GM10266 (cell line): ENCODE measurements around the gene RAB6A.

ENCODE experiments used
- DNase-seq: peaks from one replicate; pipeline ENCODE4 v3.0.0; 2012; ENCODE audit errors: extremely low spot score
- CTCF ChIP-seq: IDR thresholded peaks from 2 replicates; pipeline ENCODE4 v1.5.1; 2012; ENCODE audit warnings: mild to moderate bottlenecking, low read depth; ENCODE audit not compliant: control insufficient read depth, insufficient read depth; ENCODE audit errors: missing control alignments

Gene RAB6A

DNA sequence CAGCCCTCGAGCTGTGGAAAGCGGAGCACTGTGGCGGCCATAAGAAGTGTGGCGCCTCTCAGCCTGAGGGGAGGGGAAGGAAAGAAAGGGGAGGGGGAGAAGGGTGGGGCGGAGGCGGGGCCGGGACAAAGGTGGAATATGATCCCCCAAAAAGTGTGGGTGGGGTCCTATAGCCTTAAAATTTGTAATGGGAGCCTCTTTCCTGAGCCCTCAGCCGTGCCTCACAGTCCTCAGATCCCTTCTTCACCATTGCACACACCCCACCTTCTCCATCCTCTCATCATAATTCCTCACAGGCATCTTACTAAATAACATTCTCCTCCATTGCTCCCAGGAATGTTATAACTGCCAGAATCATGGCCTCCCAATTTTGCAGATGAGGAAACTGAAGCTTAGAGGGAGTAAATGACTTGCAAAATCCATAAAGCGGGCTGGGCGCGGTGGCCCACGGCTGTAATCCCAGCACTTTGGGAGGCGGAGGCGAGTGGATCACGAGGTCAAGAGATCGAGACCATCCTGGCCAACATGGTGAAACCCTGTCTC, 600 bp upstream of the RAB6A start:
- DNase-seq, result no peak
- TF ChIP-seq CTCF, result no peak

- TF ChIP-seq CTCF, result no peak
- peak; percentile 32 for DNase-seq
These were observed 667 bp downstream of the RAB6A start for GRCh38 chr11:73760135-73760678.

DNA sequence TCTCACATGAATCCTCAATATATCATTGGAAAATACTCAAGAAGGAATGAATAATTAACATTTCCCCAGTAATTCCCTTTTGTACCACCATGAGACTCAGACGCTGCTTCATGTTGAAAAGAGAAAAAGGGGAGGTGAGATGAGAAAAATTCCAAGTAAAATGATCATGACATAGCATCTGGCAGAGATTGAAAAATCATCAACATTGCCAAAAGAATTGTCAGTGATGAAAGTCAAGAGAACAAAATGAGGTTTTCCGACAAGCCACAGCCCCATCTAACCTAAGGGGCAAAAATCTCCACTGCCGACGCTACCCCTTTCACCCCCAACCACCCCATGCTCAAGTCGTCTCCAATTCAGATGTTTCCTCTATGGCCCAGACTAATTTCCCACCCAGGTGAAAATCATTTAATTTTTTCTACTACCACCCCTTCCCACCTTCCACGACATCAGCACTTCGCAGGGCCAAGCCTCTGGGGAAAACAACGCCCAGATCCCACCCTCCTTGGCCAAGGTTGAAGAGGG, 1.2 kb downstream of the RAB6A start:
- TF ChIP-seq CTCF, result no peak
- DNase-seq, result peak; percentile 16

DNA sequence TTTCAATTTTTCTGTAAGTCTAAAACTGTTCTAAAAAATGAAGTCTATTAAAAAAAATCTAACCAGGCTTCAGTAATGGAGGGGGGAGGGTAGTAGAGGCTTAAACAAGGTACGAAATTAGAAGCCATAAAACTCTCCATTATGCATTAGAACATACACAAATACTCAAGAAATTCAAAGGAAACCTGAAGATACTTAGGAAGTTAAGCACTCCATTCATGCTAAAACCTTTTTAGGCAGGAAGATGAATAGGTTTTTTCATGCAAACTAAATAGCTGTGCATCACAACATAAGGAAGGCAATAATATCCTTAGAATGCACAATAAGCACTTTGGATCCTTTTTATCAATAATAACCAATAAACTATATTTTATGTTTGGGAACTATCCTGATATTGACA, 2.4 kb downstream of the RAB6A start:
- TF ChIP-seq CTCF, result no peak
- no peak for DNase-seq

GRCh38 chr11:73757598-73757997, 3.3 kb downstream of the RAB6A start:
- DNase-seq, result no peak
- TF ChIP-seq CTCF, result no peak

- no peak for DNase-seq
- no peak for TF ChIP-seq CTCF
These were observed 5.2 kb downstream of the RAB6A start for GRCh38 chr11:73755670-73756069.

DNA sequence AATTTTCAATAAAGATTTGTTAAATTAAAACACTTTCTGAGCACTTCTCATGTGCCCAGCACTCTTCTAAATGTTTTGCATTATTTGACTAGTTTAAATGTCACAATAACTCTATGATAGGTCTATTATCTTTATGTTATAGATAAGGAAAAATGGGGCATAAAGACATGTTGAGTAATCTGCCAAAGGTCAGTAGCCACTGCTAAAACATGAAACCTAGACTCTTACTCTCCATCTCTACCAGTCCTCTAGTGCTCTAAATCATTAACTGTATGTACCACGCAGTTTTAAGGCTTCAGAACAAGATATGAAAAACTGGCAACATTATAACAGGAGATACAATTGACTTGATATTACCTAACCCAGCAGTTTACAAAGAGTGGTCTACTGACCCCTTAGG, 6.9 kb downstream of the RAB6A start:
- TF ChIP-seq CTCF, result no peak
- no peak for DNase-seq
